ENCODE measurements around the gene FOXD4L6.
"Not testable (repeated sequence)": the region's sequence is repeated elsewhere in the genome, so short reads cannot be mapped to it uniquely, and the experiment has no call there.

The FOXD4L6 gene

GRCh38 chr9:41098759-41099158 lies 29.7 kb downstream of the FOXD4L6 start:
- DNase-seq: peak; percentile 58

DNA sequence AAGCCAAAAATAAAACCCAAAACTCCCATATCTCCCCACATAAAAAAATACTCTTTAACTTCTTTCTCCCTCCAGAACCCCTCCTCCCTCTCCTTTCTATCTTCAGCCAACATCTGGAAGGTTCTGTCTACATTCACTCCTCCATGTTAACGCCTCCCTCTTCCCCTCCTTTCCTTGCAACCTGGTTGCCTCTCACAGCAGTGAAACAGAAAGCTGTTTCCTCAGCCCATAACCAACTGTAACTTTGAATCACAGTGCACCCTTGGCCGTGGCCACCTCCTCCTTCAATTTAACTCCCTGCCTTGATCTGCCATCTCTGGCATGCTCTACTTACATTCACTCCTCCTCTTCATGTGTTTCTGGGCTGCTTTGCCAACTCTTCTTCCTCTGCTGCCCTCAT lies 33.4 kb downstream of the FOXD4L6 start:
- DNase-seq: not testable (repeated sequence)

DNA sequence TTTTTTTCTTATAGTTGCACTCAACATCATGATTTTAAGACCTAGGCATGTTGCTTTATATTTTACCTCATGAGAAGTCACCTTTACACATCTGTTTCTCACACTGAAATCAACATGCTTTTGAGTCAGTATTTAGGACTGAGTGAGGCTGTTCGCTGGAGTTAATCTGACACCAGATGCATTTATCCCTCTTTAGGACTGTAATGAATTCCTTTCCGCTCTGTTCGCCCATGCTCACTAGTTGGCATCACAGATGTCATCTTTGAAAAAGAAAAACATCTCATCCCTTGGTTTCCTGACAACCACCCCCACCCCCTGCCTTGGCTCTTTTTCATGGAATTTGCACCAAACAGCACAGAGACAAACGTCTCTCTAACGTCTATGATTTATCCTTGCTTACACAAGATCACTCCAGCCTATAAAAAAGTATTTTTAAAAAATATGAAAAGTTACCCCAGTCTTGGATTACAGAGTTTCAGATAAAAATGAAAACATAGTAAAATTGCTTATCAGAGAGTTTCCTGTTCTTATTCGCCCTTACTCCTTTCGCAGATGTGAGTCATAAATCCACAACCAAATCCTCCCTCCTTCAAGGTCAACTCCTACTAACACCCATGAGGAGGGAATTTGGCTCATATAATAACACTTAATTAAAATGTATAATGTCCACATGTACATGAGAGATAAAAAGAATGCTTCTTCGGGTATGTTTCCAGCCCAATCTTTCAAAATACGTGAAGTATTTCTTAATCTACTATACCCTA lies 34.3 kb downstream of the FOXD4L6 start:
- peak; percentile 47 for DNase-seq

- DNase-seq: not testable (repeated sequence)
Measured at GRCh38 chr9:41090922-41091321, 37.6 kb downstream of the FOXD4L6 start.

DNA sequence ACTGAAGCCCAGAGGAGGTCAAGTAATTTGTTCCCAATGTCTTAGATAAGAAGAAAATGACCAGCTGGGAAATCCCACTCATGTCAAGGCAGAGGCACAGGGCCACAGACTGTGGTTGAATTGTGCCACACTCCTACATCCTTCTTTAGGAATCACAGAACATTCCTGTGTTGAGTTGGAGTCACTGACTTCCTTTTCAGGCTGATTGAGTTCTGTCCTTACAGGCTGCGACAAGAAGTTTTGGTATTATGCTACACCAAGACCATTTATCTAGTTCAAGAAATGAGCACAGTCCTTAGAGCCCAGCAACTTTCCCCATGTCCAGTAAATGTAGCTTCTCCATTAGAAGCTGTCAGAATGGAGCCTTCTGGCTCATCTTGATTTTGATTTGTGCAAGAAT lies 38.1 kb downstream of the FOXD4L6 start:
- DNase-seq: not testable (repeated sequence)

GRCh38 chr9:41088450-41089059 lies 39.9 kb downstream of the FOXD4L6 start:
- DNase-seq: not testable (repeated sequence)

GRCh38 chr9:41087929-41088328 lies 40.6 kb downstream of the FOXD4L6 start:
- not testable (repeated sequence) for DNase-seq

- DNase-seq: not testable (repeated sequence)
Measured at GRCh38 chr9:41087157-41087780, 41.2 kb downstream of the FOXD4L6 start.

DNA sequence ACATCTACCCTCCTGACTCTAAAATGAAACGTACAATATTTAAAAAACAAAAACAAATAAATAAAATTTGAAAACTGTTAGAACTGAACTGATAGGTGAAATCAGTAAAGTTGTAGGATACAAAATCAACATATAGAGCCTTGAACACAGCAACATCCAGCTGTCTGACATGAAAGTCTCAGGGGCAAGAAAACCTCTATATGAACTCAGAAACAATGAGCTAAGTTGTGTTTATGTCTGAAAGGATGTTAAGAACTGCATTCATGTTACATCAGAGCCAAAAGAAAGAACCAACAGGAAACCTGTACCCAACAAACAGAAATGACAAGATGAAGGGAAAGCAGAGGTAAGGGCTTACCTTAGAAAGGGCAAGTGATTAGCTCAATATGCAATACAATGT lies 41.8 kb downstream of the FOXD4L6 start:
- not testable (repeated sequence) for DNase-seq

- not testable (repeated sequence) for DNase-seq
Measured at GRCh38 chr9:41086215-41086614, 42.3 kb downstream of the FOXD4L6 start.

DNA sequence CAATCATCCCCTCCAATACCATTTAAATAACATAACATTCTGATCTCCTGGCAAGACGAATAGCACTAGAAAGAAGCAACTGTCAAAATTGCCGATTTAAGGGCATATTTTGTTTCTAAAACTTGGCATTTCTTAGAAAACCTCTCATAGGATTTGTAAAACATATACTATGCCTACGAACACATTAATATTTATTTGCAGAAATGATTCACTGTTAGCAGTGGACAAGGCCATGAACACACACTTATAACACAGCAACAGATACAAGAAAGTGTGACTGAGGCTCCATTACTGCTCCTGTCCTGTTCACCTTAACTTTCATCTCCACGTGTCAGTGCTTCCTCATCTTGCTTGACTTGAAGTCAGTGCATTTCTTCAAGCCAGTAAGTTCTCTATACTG lies 46.1 kb downstream of the FOXD4L6 start:
- not testable (repeated sequence) for DNase-seq

GRCh38 chr9:41079464-41079863 lies 49.0 kb downstream of the FOXD4L6 start:
- not testable (repeated sequence) for DNase-seq

GRCh38 chr9:41077586-41077985 lies 50.9 kb downstream of the FOXD4L6 start:
- peak; percentile 7 for DNase-seq

Data from NCI-H226 (cell line).